Lower leg skin (tissue), 3 donors: Measurements from ENCODE around the gene CTH.

Experiments used
- CTCF ChIP-seq, 3 donors: fragments of 450-650 bp; IDR thresholded peaks; one replicate each; pipeline ENCODE4 v1.5.1; 2016; ENCODE audit warnings: antibody characterized with exemption in 3 of 3, mild to moderate bottlenecking in 3 of 3, moderate library complexity in 2 of 3
- POLR2A ChIP-seq, 2 donors: fragments of 450-650 bp; IDR thresholded peaks; one replicate each; pipeline ENCODE4 v1.6.1; 2016 to 2017; ENCODE audit warnings: antibody characterized with exemption in 2 of 2, mild to moderate bottlenecking in 1 of 2, moderate library complexity in 1 of 2

GRCh38 chr1:70372426-70372825, 38.6 kb upstream of the CTH start:
- TF ChIP-seq CTCF (IDR thresholded peaks at IDR 0.05) (no peak), POLR2A (IDR thresholded peaks at IDR 0.05) (no peak)
